Psoas muscle (tissue), 8 donors: ENCODE results near the gene MYG1. TPM values are rescaled to one million over a fixed set of nuclear protein-coding genes. Genes with fewer than 3 reads are reported as not detected.

ENCODE experiments used
- ATAC-seq, 4 donors: fragments of 200-7000 bp; cut with Tn5 transposase; one replicate each; pipeline ENCODE4 v1.9.1; 2020; ENCODE audit warnings: moderate library complexity in 3 of 4, mild to moderate bottlenecking in 2 of 4
- DNase-seq, 2 donors: peaks; one replicate each; pipeline ENCODE4 v3.0.0-alpha.2; 2020
- H3K27ac ChIP-seq: fragments of 200-600 bp; one replicate; pipeline ENCODE4 v1.8.0; 2022
- H3K27me3 ChIP-seq, 3 donors: fragments of 200-600 bp in 1 of 3; one replicate each; pipeline versions ENCODE4 v1.6.1 to v1.8.0; 2013 to 2022; ENCODE audit warnings: low read length in 2 of 3, mild to moderate bottlenecking in 2 of 3, moderate library complexity in 1 of 3; ENCODE audit not compliant: insufficient read depth in 3 of 3
- H3K36me3 ChIP-seq, 2 donors: fragments of 200-600 bp in 1 of 2; one replicate each; pipeline versions ENCODE4 v1.6.1 to v1.8.0; 2013 to 2022; ENCODE audit warnings: low read depth in 1 of 2, mild to moderate bottlenecking in 1 of 2, moderate library complexity in 1 of 2; ENCODE audit not compliant: insufficient read depth in 1 of 2
- H3K4me1 ChIP-seq: fragments of 200-600 bp; one replicate; pipeline ENCODE4 v1.8.0; 2022
- H3K4me3 ChIP-seq: fragments of 200-600 bp; one replicate; pipeline ENCODE4 v1.8.0; 2022; ENCODE audit warnings: mild to moderate bottlenecking
- H3K9me3 ChIP-seq: fragments of 200-600 bp; one replicate; pipeline ENCODE4 v1.8.0; 2022
- CTCF ChIP-seq: fragments of 200-600 bp; IDR thresholded peaks from one replicate; pipeline ENCODE4 v1.8.0; 2022; ENCODE audit warnings: antibody characterized with exemption
- WGBS, 3 donors: extraction: QIAGEN DNeasy Blood & Tissue Kit; methylation state at CpG; one replicate each; pipeline versions ENCODE4 v1.1.6 to v1.1.7; 2013; 5-methylcytosine and 5-hydroxymethylcytosine counted together
- intact Hi-C, 2 donors: fragments of 100-400 bp; cut with DNase I; formaldehyde crosslinking; loops; one replicate each; pipeline versions ENCODE4 v1.11.0 to v1.14.2; 2022
- polyA plus RNA-seq, 3 donors: library from polyadenylated mRNA; stranded (reverse); fragments of 200-250 nt; gene quantifications; one replicate each; pipeline ENCODE4 v1.2.3, GENCODE V29; 2013
- total RNA-seq, 4 donors: library from RNA; stranded (reverse); fragmentation: NEBNext Ultra II Directional in 2 of 4; extraction: Animal tissue kit (Norgen Biotek cat#: 25700) in 2 of 4; gene quantifications; one replicate each; pipeline versions ENCODE4 v1.2.1 to v1.2.4, GENCODE V29; 2021 to 2023
- donor health status: healthy with polysubstance abuse.
- donor health status: DM: no; HTN: no; CAD: no; lungs with moderate emphysema.
- donor health status: Bipolar disorder and iron deficiency.
- donor health status: healthy.
- donor health status: DM: yes; HTN: yes; CAD: no.
- donor health status: DM: no; HTN: no; CAD: no.
- donor health status: DM: no; HTN: no; CAD: no.
- donor health status: DM: yes; HTN: yes; CAD: no.

The MYG1 gene
- total and polyA plus RNA-seq, 7 donors, result 34.6 to 68.9 (median 44.7) TPM

GRCh38 chr12:53279888-53280498, 19.5 kb upstream of the MYG1 start:
- ATAC-seq (no peak), DNase-seq (no peak)
- H3K4me3 ChIP-seq, result no peak overlapping the region
- intact Hi-C loops, result no loop called here
- 92 to 94% (median 94%) methylated on average over 9 of the region's 9 CpGs for WGBS, 3 donors
- TF ChIP-seq CTCF, result no peak
- H3K27ac ChIP-seq, result no peak overlapping the region
- no peaks in the 10 kb centered on the region for H3K4me1 ChIP-seq
- no peaks in the 10 kb centered on the region for H3K9me3 ChIP-seq
- H3K36me3 ChIP-seq, result no peaks in the 10 kb centered on the region
- H3K27me3 ChIP-seq, result no peaks in the 10 kb centered on the region

GRCh38 chr12:53286448-53286847, 13.0 kb upstream of the MYG1 start:
- WGBS, 3 donors, result 73 to 88% (median 81%) methylated on average over 9 of the region's 9 CpGs
- DNase-seq (no peak), ATAC-seq (no peak)
- Histone ChIP-seq H3K4me1 (no peaks in the 10 kb centered on the region), H3K4me3 (no peak overlapping the region), H3K36me3 (no peaks in the 10 kb centered on the region), H3K27ac (no peak overlapping the region), H3K9me3 (no peaks in the 10 kb centered on the region), H3K27me3 (no peaks in the 10 kb centered on the region)
- intact Hi-C loops, result loop anchor here in 1 of 2 donors (2.0 kb wide), 1 partner anchor 74 kb away; no protein-coding TSS in a partner anchor
- no peak for TF ChIP-seq CTCF

- Histone ChIP-seq H3K27ac (no peak overlapping the region), H3K4me3 (no peak overlapping the region), H3K36me3 (no peaks in the 10 kb centered on the region), H3K9me3 (no peaks in the 10 kb centered on the region), H3K4me1 (no peaks in the 10 kb centered on the region), H3K27me3 (no peaks in the 10 kb centered on the region)
- intact Hi-C loops, result loop anchor here (1.0 to 2.0 kb wide), 2 partner anchors 74 to 75 kb away; no protein-coding TSS in a partner anchor
- WGBS, 3 donors, result 79 to 84% (median 81%) methylated on average over 11 of the region's 11 CpGs
- TF ChIP-seq CTCF, result peak; percentile 65
- DNase-seq (peak; percentile 72 to 85), ATAC-seq (peak; percentile 80 to 95 (median 83))
Measured at GRCh38 chr12:53287741-53288216, 11.7 kb upstream of the MYG1 start.

- intact Hi-C loops, result no loop called here
- DNase-seq (no peak), ATAC-seq (no peak)
- Histone ChIP-seq H3K9me3 (no peaks in the 10 kb centered on the region), H3K27ac (no peak overlapping the region), H3K4me3 (no peak overlapping the region), H3K27me3 (no peaks in the 10 kb centered on the region), H3K36me3 (no peaks in the 10 kb centered on the region), H3K4me1 (no peaks in the 10 kb centered on the region)
- 86 to 95% (median 90%) methylated on average over 6 of the region's 6 CpGs for WGBS, 3 donors
- TF ChIP-seq CTCF, result no peak
Measured at GRCh38 chr12:53288322-53288721, 11.2 kb upstream of the MYG1 start.

- Histone ChIP-seq H3K4me1 (no peaks in the 10 kb centered on the region), H3K36me3 (no peaks in the 10 kb centered on the region), H3K27me3 (no peaks in the 10 kb centered on the region), H3K9me3 (no peaks in the 10 kb centered on the region), H3K27ac (no peak overlapping the region), H3K4me3 (no peak overlapping the region)
- 69 to 80% (median 73%) methylated on average over 4 of the region's 4 CpGs for whole genome bisulfite sequencing, 3 donors
- DNase-seq (no peak), ATAC-seq (no peak)
- no peak for TF ChIP-seq CTCF
- intact Hi-C loops, result loop anchor here in 1 of 2 donors (5.0 kb wide), 1 partner anchor 38 kb away; a partner anchor contains a TSS
Measured at GRCh38 chr12:53289891-53290290, 9.6 kb upstream of the MYG1 start.
